Thoracic aorta (tissue), 2 donors: ENCODE data around the gene SERINC2. TPM values are rescaled to one million over a fixed set of nuclear protein-coding genes. Genes with fewer than 3 reads are reported as not detected.

Experiments used
- ATAC-seq: fragments of 150-250 bp; one replicate; pipeline ENCODE4 v1.8.0; 2017; ENCODE audit warnings: low read depth; ENCODE audit not compliant: insufficient number of reproducible peaks, low FRiP score
- DNase-seq: peaks from one replicate; pipeline ENCODE4 v3.0.0-alpha.2; 2020; ENCODE audit warnings: low spot score
- H3K27ac ChIP-seq, 2 donors: fragments of 200-600 bp; sonication (generic); 1 replicate in 1 of 2; 2 replicates in 1 of 2; pipeline ENCODE4 v1.5.1; 2016; ENCODE audit warnings: mild to moderate bottlenecking in 2 of 2, moderate library complexity in 2 of 2
- H3K27me3 ChIP-seq: fragments of 200-600 bp; sonication (generic); replicated peaks from 2 replicates; pipeline ENCODE4 v1.6.0; 2016; ENCODE audit warnings: mild to moderate bottlenecking; ENCODE audit not compliant: insufficient read depth
- H3K36me3 ChIP-seq: fragments of 200-600 bp; sonication (generic); one replicate; pipeline ENCODE4 v1.5.1; 2016
- H3K4me1 ChIP-seq, 2 donors: fragments of 200-600 bp; sonication (generic); 1 replicate in 1 of 2; 2 replicates in 1 of 2; pipeline versions ENCODE4 v1.5.1 to v1.6.0; 2016; ENCODE audit warnings: low read depth in 2 of 2, mild to moderate bottlenecking in 1 of 2; ENCODE audit not compliant: control insufficient read depth in 1 of 2
- H3K4me3 ChIP-seq: fragments of 200-600 bp; sonication (generic); 2 replicates; pipeline ENCODE4 v1.5.1; 2016; ENCODE audit warnings: mild to moderate bottlenecking
- H3K9me3 ChIP-seq: fragments of 200-600 bp; sonication (generic); 2 replicates; pipeline ENCODE4 v1.5.1; 2016
- CTCF ChIP-seq: fragments of 200-600 bp; sonication (generic); IDR thresholded peaks from one replicate; pipeline ENCODE4 v1.5.1; 2019; ENCODE audit warnings: antibody characterized with exemption
- total RNA-seq, 2 donors: library from RNA; depleted of rRNA; stranded (reverse); fragments of >200 nt; gene quantifications; one replicate each; pipeline versions ENCODE4 v1.1.0 to v1.2.3, GENCODE V29; 2016

SERINC2 gene
- total RNA-seq, 2 donors from 2014 or later, result 7.6 to 12.3 TPM

GRCh38 chr1:31400393-31400792 lies 12.6 kb upstream of the SERINC2 start:
- no peaks in the 10 kb centered on the region for H3K27me3 ChIP-seq
- no peak overlapping the region for H3K27ac ChIP-seq
- DNase-seq, result no peak
- no peak overlapping the region for H3K4me3 ChIP-seq
- ATAC-seq, result no peak
- no peaks in the 10 kb centered on the region for H3K36me3 ChIP-seq
- H3K9me3 ChIP-seq, result no peaks in the 10 kb centered on the region
- TF ChIP-seq CTCF, result no peak
- H3K4me1 ChIP-seq, result peaks cover 0 to 1% of the 10 kb centered on the region in 2 donors

GRCh38 chr1:31401241-31401640 lies 11.8 kb upstream of the SERINC2 start:
- no peak for ATAC-seq
- Histone ChIP-seq H3K4me3 (no peak overlapping the region), H3K4me1 (peaks cover 0 to 7% of the 10 kb centered on the region in 2 donors), H3K36me3 (no peaks in the 10 kb centered on the region), H3K27me3 (no peaks in the 10 kb centered on the region), H3K27ac (no peak overlapping the region), H3K9me3 (no peaks in the 10 kb centered on the region)
- TF ChIP-seq CTCF, result no peak
- no peak for DNase-seq

- Histone ChIP-seq H3K27me3 (no peaks in the 10 kb centered on the region), H3K4me1 (peaks cover 0 to 7% of the 10 kb centered on the region in 2 donors), H3K4me3 (no peak overlapping the region), H3K36me3 (no peaks in the 10 kb centered on the region), H3K9me3 (no peaks in the 10 kb centered on the region), H3K27ac (no peak overlapping the region)
- no peak for TF ChIP-seq CTCF
- DNase-seq (no peak), ATAC-seq (no peak)
Observed at GRCh38 chr1:31405578-31406245, 7.3 kb upstream of the SERINC2 start.

GRCh38 chr1:31407029-31407626 lies 5.9 kb upstream of the SERINC2 start:
- ATAC-seq (no peak), DNase-seq (no peak)
- Histone ChIP-seq H3K27me3 (no peaks in the 10 kb centered on the region), H3K27ac (no peak overlapping the region), H3K4me3 (no peak overlapping the region), H3K36me3 (no peaks in the 10 kb centered on the region), H3K9me3 (no peaks in the 10 kb centered on the region), H3K4me1 (peaks cover 0 to 7% of the 10 kb centered on the region in 2 donors)
- no peak for TF ChIP-seq CTCF

GRCh38 chr1:31408788-31409318 lies 4.2 kb upstream of the SERINC2 start:
- DNase-seq (no peak), ATAC-seq (no peak)
- no peaks in the 10 kb centered on the region for H3K27me3 ChIP-seq
- no peaks in the 10 kb centered on the region for H3K36me3 ChIP-seq
- H3K4me1 ChIP-seq, result peaks cover 0 to 16% of the 10 kb centered on the region in 2 donors
- H3K4me3 ChIP-seq, result no peak overlapping the region
- no peak for TF ChIP-seq CTCF
- H3K9me3 ChIP-seq, result no peaks in the 10 kb centered on the region
- H3K27ac ChIP-seq, result no peak overlapping the region
